GM15510 (cell line): ENCODE data around the gene NAV2.

ENCODE experiments used
- POLR2A ChIP-seq: IDR thresholded peaks from 3 replicates; pipeline ENCODE4 v1.6.1; 2011; ENCODE audit warnings: borderline replicate concordance; ENCODE audit not compliant: insufficient read length; ENCODE audit errors: extremely low read depth

Gene NAV2

GRCh38 chr11:20060181-20060580 lies 347.5 kb downstream of the NAV2 start:
- no peak for TF ChIP-seq POLR2A

GRCh38 chr11:20060647-20061205 lies 348.1 kb downstream of the NAV2 start:
- no peak for TF ChIP-seq POLR2A

DNA sequence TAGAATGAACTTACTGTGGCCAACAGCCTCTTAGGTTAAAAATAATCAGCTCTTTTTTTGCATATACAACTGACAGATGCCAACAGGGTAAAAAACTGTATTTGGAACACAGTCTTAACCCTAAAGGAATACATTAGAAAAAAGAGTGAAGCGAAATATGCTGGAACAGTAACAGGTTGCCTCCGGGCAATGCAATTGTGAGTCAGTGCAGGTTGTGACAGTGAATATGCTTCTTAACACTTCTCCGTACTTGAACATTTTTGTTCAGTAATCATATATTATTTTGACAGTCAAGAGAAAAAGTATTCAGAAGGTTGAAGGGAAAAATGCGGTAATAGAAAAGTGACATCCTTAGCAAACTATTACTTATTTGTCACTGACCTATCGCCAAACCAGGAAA lies 349.1 kb downstream of the NAV2 start:
- no peak for TF ChIP-seq POLR2A

- no peak for TF ChIP-seq POLR2A
Observed at GRCh38 chr11:20064961-20065405, 352.3 kb downstream of the NAV2 start.

DNA sequence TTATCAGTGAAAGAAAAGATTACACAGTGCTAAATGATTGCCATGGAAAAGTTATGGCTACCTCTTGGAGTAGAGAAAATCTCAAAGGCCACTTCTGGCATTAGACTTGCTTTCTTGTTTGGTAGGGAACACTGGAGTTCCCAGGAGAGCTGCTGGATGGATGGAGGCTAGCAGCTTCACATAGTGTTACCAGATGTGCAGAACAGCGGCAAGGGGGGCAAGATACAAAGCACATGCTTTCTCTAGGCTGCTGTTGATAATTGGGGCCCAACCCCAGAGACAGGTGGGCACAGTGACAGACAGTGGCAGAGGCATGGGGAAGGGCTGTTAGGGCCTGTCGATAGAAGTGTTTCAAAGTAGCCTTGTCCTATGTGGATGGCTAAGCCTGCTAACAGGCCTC lies 352.8 kb downstream of the NAV2 start:
- no peak for TF ChIP-seq POLR2A

DNA sequence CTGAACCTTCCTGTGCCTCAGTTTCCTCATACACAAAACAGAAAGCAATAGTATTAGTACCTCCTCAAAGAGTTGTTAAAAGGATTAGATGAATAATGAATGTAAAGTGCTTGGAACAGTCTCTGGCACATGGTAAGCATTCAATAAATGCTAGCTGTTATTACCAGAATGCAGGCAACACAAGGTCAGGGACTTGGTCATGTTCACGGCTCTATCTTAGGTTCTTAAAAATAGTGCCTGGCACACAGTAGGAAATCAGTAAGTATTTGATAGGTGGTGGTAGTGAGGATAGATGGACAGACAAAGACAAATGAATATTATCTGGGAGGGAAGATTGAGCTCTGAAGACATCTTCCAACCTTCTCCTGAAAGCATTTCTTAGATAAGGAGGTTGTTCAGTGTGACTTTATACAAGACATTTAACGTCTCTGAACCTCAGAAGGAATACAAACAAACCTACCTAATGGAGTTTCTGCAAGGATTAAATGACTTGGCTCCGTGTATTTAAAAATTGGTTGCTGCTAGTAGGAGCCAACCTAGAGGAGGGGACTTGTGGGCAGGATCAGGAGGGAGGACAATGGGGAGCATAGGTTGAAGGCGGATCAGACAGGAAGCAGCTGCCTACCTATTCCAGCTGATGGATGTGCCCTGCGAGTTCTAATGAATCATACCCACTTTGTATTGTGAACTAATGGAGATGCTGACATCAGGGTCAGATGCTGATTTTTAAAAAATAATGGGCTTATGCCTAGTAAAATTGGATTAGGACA lies 353.6 kb downstream of the NAV2 start:
- TF ChIP-seq POLR2A = no peak

GRCh38 chr11:20066783-20067156 lies 354.1 kb downstream of the NAV2 start:
- TF ChIP-seq POLR2A = no peak

DNA sequence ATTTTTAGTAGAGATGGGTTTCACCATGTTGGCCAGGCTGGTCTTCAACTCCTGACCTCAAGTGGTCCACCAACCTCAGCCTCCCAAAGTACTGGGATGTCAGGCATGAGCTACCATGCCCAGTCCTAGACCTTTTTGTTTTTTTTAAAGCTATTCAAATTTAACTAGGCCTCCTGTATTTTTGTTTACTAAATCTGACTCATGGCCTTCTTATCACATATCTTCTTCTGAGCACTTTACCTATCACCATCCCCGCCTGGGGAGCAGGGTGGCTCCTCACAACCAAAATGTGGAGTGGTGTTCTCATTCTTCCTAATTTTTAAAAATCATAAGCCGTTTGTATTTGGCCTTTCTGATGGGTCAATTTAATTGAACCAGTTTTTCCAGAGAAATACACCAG lies 355.0 kb downstream of the NAV2 start:
- no peak for TF ChIP-seq POLR2A

- TF ChIP-seq POLR2A = no peak
Observed at GRCh38 chr11:20068691-20069090, 356.1 kb downstream of the NAV2 start.

GRCh38 chr11:20070459-20070858 lies 357.8 kb downstream of the NAV2 start:
- TF ChIP-seq POLR2A = no peak

DNA sequence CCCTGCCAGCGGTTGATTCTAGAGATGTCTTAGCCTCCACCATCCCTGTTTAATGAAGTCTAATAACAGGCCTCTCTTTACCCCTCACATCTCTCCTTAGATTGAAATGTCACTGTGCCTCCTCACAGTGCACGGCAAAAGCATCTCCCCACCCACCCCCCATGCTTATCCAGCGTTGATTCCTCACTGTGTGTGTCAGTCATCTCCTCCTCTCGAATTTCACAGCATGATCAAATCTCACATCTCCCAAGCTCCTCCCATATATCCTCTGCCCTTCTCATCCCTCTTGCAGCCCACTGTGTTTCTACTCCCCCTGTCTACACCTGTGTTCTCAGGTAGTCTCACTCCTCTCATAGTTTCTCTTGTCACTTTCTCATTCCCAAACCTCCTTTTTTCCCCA lies 363.0 kb downstream of the NAV2 start:
- TF ChIP-seq POLR2A = no peak

DNA sequence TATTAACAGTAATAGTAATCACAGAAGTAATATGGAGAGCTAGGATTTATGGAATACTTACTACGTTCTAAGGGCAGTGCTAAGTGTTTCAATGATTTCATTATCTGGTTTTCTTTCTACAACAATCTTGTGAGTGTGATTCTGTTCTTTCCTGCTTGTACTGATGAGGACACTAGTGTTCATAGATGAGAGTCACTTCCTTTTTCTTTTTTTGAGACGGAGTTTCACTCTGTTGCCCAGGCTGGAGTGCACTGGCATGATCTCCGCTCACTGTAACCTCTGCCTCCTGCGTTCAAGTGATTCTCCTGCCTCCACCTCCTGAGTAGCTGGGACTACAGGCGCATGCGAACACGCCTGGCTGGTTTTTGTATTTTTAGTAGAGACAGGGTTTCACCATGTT lies 366.2 kb downstream of the NAV2 start:
- no peak for TF ChIP-seq POLR2A

DNA sequence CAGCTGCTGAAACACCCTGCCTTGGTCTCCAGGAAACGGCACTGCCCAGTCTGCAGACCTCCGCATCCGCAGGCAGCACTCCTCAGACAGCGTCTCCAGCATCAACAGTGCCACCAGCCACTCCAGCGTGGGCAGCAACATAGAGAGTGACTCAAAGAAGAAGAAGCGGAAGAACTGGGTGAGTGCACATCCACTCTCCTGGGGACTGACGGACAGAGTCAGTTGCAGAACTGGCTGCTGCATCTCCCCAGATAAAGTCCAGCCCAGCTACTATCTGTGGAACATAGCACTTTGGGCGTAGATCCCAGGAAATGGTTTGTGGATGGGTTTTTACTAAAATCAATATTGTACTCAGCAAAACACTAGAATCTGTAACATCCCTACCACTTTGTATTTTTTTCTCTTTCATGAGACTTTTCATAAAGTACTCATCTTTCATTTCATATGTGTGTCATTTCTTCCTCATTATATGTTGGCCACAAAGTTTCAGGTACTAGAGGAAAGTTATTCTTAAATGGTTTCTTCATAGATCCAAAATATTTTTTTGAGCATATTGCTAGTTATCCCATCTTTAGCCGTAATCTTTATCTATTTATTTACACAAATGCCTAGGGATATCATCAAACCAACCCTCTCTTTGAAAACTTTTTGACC lies 367.5 kb downstream of the NAV2 start:
- no peak for TF ChIP-seq POLR2A

- no peak for TF ChIP-seq POLR2A
Observed at GRCh38 chr11:20081336-20081735, 368.7 kb downstream of the NAV2 start.

DNA sequence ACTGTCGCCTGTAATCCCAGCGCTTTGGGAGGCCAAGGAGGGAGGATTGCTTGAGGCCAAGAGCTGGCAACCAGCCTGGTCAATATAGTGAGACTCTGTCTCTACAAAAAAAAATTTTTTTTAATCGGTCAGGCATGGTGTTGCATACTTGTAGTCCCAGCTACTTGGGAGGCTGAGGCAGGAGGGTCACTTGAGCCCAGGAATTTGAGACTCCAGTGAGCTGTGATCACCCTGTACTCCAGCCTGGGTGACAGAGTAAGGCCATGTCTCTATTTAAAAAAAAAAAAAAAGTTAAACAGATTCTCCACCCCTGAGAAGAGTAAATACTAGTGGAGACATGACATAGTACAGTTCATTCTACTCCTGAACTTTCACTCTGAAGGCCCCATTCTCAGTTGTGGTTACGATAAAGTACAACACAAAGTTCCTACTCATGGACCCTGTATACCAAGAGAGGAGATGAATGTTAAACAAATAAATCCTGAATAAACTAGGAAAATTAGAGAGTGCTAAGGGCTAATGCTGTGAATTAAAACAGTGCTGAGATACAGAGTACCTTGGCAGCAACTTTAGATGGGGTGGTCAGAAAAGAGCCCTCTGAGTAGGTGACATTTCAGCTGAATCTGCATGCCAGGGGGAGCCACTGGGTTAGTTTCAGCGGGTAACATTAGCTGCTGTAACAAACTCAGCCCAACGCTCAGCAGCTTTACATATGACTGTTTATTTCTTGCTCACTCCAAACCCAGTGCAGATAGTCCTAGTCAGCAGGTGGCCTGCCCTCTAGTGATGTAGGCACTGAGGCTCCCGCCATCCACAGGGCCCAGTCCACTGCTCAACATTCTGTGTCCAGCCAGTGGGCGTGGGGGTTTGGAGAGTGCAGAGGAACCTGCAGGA lies 372.5 kb downstream of the NAV2 start:
- no peak for TF ChIP-seq POLR2A
